HepG2 (cell line): ENCODE results near the gene TMEM80. TPM values are rescaled to one million over a fixed set of nuclear protein-coding genes. Genes with fewer than 3 reads are reported as not detected.
A peak's percentile ranks its signal among the peaks of the same experiment; 100 is the strongest.

ENCODE experiments used
- CCAR2 ChIP-seq: fragments of 200-400 bp; formaldehyde crosslinking; optimal IDR thresholded peaks from 2 replicates; pipeline ENCODE3; 2018; ENCODE audit warnings: low read depth, mild to moderate bottlenecking, low read length, moderate library complexity
- FOXP1 ChIP-seq, 2 experiments: fragments of 450-650 bp in 1 of 2; IDR thresholded peaks; 2 replicates each; pipeline ENCODE4 v1.6.1; 2017 to 2018; ENCODE audit warnings: antibody characterized with exemption in 1 of 2
- GMEB1 ChIP-seq: sonication (generic); formaldehyde crosslinking; IDR thresholded peaks from 2 replicates; pipeline ENCODE4 v1.5.1; 2020; ENCODE audit warnings: missing genetic modification reagents, mild to moderate bottlenecking, borderline replicate concordance
- GRHL1 ChIP-seq: sonication (generic); formaldehyde crosslinking; conservative IDR thresholded peaks from 2 replicates; pipeline ENCODE4 v1.8.0; 2022; ENCODE audit warnings: missing genetic modification reagents
- HNRNPLL ChIP-seq: fragments of 200-400 bp; formaldehyde crosslinking; IDR thresholded peaks from 2 replicates; pipeline ENCODE4 v1.6.1; 2017; ENCODE audit warnings: mild to moderate bottlenecking, low read depth, low read length; ENCODE audit not compliant: poor library complexity, severe bottlenecking
- KIAA2018 ChIP-seq: sonication (generic); formaldehyde crosslinking; IDR thresholded peaks from 2 replicates; pipeline ENCODE4 v1.5.0; 2020; ENCODE audit warnings: mild to moderate bottlenecking, missing genetic modification reagents, borderline replicate concordance
- PHB2 ChIP-seq: fragments of 450-650 bp; IDR thresholded peaks from 2 replicates; pipeline ENCODE4 v1.6.1; 2018; ENCODE audit not compliant: partially characterized antibody
- RFXANK ChIP-seq: IDR thresholded peaks from 2 replicates; pipeline ENCODE4 v1.6.1; 2016
- ZFP82 ChIP-seq: sonication (generic); formaldehyde crosslinking; IDR thresholded peaks from 2 replicates; pipeline ENCODE4 v1.5.1; 2020; ENCODE audit warnings: mild to moderate bottlenecking, missing genetic modification reagents, borderline replicate concordance
- ZNF253 ChIP-seq: sonication (generic); formaldehyde crosslinking; IDR thresholded peaks from 2 replicates; pipeline ENCODE4 v1.8.0; 2022; ENCODE audit warnings: mild to moderate bottlenecking, missing genetic modification reagents, borderline replicate concordance
- ZNF256 ChIP-seq: sonication (generic); formaldehyde crosslinking; conservative IDR thresholded peaks from 2 replicates; pipeline ENCODE4 v1.4.0; 2020; ENCODE audit warnings: missing genetic modification reagents
- ZNF274 ChIP-seq: sonication (generic); formaldehyde crosslinking; IDR thresholded peaks from 2 replicates; pipeline ENCODE4 v1.5.1; 2020; ENCODE audit warnings: mild to moderate bottlenecking, missing genetic modification reagents
- ZNF281 ChIP-seq: sonication (generic); formaldehyde crosslinking; IDR thresholded peaks from 2 replicates; pipeline ENCODE4 v1.4.0; 2020; ENCODE audit warnings: missing genetic modification reagents, borderline replicate concordance
- polyA plus RNA-seq, 8 experiments: library from polyadenylated mRNA; depleted of rRNA in 3 of 8; stranded (reverse) in 7 of 8; unstranded in 1 of 8; fragments of >200 nt; fragmentation: Illumina TruSeq in 4 of 8; extraction: Trizol in 4 of 8; gene quantifications; 2 replicates each; pipeline versions ENCODE4 v1.2.1 to v1.2.3, GENCODE V29; 2011 to 2016; ENCODE audit warnings: low read depth in 4 of 8, missing spikeins in 1 of 8, mixed read lengths in 1 of 8; ENCODE audit not compliant: insufficient read depth in 1 of 8
- total RNA-seq, 5 experiments: library from RNA; depleted of rRNA; stranded (reverse); fragments of >200 nt; fragmentation: Illumina TruSeq; extraction: Trizol; gene quantifications; 2 replicates each; pipeline ENCODE4 v1.2.3, GENCODE V29; 2016; ENCODE audit warnings: low read depth in 1 of 5

The TMEM80 gene
- total and polyA plus RNA-seq, 2 of the 13 experiments (the other 11 are each of a cell fraction or from before 2014, with no cell fraction given), result 5.6 to 17.1 TPM

- no peak for TF ChIP-seq GRHL1 (CRISPR knock-in tag)
- TF ChIP-seq FOXP1 (IDR thresholded peaks at IDR 0.05), result no peak
- no peak for TF ChIP-seq FOXP1 (CRISPR knock-in tag; IDR thresholded peaks at IDR 0.05)
- TF ChIP-seq ZNF274 (CRISPR knock-in tag), result peak; percentile 23; the same call in 1 of the 2 replicates
- TF ChIP-seq ZNF256 (CRISPR knock-in tag), result no peak
- TF ChIP-seq ZFP82, result peak; percentile 88; the same call in 1 of the 2 replicates
- TF ChIP-seq HNRNPLL, result peak; percentile 65
- peak; percentile 57; the same call in 1 of the 2 replicates for TF ChIP-seq KIAA2018 (CRISPR knock-in tag)
- peak; percentile 9; the same call in 1 of the 2 replicates for TF ChIP-seq ZNF281 (CRISPR knock-in tag)
- 0 out of 2 replicates have a peak, but pooled peaks have one; percentile 74 for TF ChIP-seq ZNF253 (CRISPR knock-in tag)
- TF ChIP-seq RFXANK (CRISPR knock-in tag), result no peak
- no peak for TF ChIP-seq PHB2
- peak; percentile 76 for TF ChIP-seq GMEB1 (CRISPR knock-in tag)
- TF ChIP-seq CCAR2, result no peak
Measured at GRCh38 chr11:695538-696248, at the start of gene TMEM80 (continued).
